Heart right ventricle (tissue), 16 donors: ENCODE results near the gene SLC17A8. TPM values are rescaled to one million over a fixed set of nuclear protein-coding genes. Genes with fewer than 3 reads are reported as not detected.

Source experiments
- ATAC-seq, 8 donors: fragments of 200-7000 bp; cut with Tn5 transposase; one replicate each; pipeline ENCODE4 v1.9.1; 2020; ENCODE audit warnings: mild to moderate bottlenecking in 8 of 8, moderate library complexity in 8 of 8, moderate number of reproducible peaks in 1 of 8
- DNase-seq, 2 donors: peaks; one replicate each; pipeline ENCODE4 v3.0.0-alpha.2; 2020
- H3K27ac ChIP-seq, 10 donors: fragments of 200-600 bp; sonication (generic) in 2 of 10; one replicate each; pipeline versions ENCODE4 v1.5.0 to v1.8.0; 2020 to 2022; ENCODE audit warnings: mild to moderate bottlenecking in 3 of 10
- H3K27me3 ChIP-seq, 7 donors: fragments of 200-600 bp; one replicate each; pipeline ENCODE4 v1.8.0; 2021 to 2022; ENCODE audit warnings: mild to moderate bottlenecking in 2 of 7
- H3K36me3 ChIP-seq, 9 donors: fragments of 200-600 bp; sonication (generic) in 1 of 9; one replicate each; pipeline versions ENCODE4 v1.5.0 to v1.8.0; 2020 to 2022; ENCODE audit warnings: mild to moderate bottlenecking in 2 of 9
- H3K4me1 ChIP-seq, 9 donors: fragments of 200-600 bp; sonication (generic) in 1 of 9; one replicate each; pipeline versions ENCODE4 v1.5.0 to v1.8.0; 2020 to 2022; ENCODE audit warnings: mild to moderate bottlenecking in 4 of 9
- H3K4me3 ChIP-seq, 10 donors: fragments of 200-600 bp; sonication (generic) in 2 of 10; one replicate each; pipeline versions ENCODE4 v1.5.0 to v1.8.0; 2020 to 2022; ENCODE audit warnings: mild to moderate bottlenecking in 7 of 10, moderate library complexity in 2 of 10
- H3K9me3 ChIP-seq, 11 donors: fragments of 200-600 bp in 10 of 11; sonication (generic) in 2 of 11; one replicate each; pipeline versions ENCODE4 v1.5.0 to v1.8.0; 2013 to 2022; ENCODE audit warnings: mild to moderate bottlenecking in 2 of 11, control low read depth in 1 of 11, moderate library complexity in 1 of 11
- WGBS, 2 donors: extraction: QIAGEN DNeasy Blood & Tissue Kit; methylation state at CpG; one replicate each; pipeline ENCODE4 v1.1.7; 2013; ENCODE audit warnings: inconsistent platforms in 1 of 2; 5-methylcytosine and 5-hydroxymethylcytosine counted together
- intact Hi-C, 10 donors: fragments of 100-400 bp; cut with DNase I; formaldehyde crosslinking; loops; one replicate each; pipeline versions ENCODE4 v1.11.1 to v1.14.2; 2022
- polyA plus RNA-seq, 2 donors: library from polyadenylated mRNA; stranded (reverse); fragments of 200-250 nt; gene quantifications; one replicate each; pipeline ENCODE4 v1.2.3, GENCODE V29; 2013
- total RNA-seq, 10 donors: library from RNA; stranded (reverse); fragmentation: NEBNext Ultra II Directional in 3 of 10; extraction: Animal tissue kit (Norgen Biotek cat#: 25700) in 3 of 10; gene quantifications; one replicate each; pipeline versions ENCODE4 v1.2.1 to v1.2.4, GENCODE V29; 2021 to 2023
- TF ChIP-seq, protein P1 (sequence below), 9 donors: fragments of 200-600 bp; sonication (generic) in 2 of 9; IDR thresholded peaks; one replicate each; pipeline versions ENCODE4 v1.5.0 to v1.8.0; 2021 to 2022; ENCODE audit warnings: antibody characterized with exemption in 9 of 9, mild to moderate bottlenecking in 5 of 9, moderate library complexity in 1 of 9
- donor health status: Arrhythmogenic right ventricular cardiomyopathy.
- donor health status: ischemic (EF 13 %, LVEDD 7.1; RV severe dilation, severe dysfunction).
- donor health status: healthy with polysubstance abuse.
- donor health status: DM: no; HTN: yes; CAD: no.
- donor health status: DM: no; HTN: no; CAD: no.
- donor health status: ischemic (EF 25% LVEDD 6.9; RV normal size, moderate dysfunction).
- donor health status: ischemic (EF 25% LVEDD 5.7; RV mildly dilated, moderate dysfunction).
- donor health status: healthy.
- donor health status: DM: yes; HTN: yes; CAD: no.
- donor health status: Ischemic cardiomyopathy.
- donor health status: ischemic (EF 35%, LVEDD 5.7; RV mildly dilated, moderate dysfunction).
- donor health status: nonischemic (EF 11% LVEDD 7.7; RV severe dilation, severe dysfunction).
- donor health status: DM: yes; HTN: yes; CAD: no.
- donor health status: PGD.
- donor health status: ischemic (EF 29% LVEDD 5.4; RV normal size, mild dysfunction).
- donor health status: nonischemic (EF 23%, LVEDD 6.1; RV moderate dilation, normal function).

SLC17A8 gene
- total and polyA plus RNA-seq, 12 donors, result 0.08 to 0.17 TPM; not detected in 10

DNA sequence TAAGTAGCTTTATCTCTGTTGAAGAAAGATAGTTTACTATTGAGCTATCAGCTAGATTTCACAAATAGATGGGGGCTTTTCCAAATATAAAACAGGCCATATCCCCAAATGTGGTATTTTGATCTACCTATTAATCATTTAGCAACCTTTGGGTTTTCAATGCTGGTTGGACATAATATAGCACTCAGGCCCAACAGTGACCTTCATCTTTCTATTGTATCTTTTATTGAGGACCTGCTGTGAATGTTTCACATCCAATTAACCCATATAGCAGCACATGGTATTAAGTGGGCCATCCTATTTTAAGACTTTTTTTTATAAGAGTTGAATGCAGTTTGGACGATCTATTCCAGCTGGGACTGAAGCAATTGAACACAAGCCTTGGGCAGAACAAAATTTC lies 106.8 kb downstream of the SLC17A8 start:
- Histone ChIP-seq H3K36me3 (no peaks in the 10 kb centered on the region), H3K4me1 (no peaks in the 10 kb centered on the region), H3K27ac (no peak overlapping the region), H3K9me3 (no peaks in the 10 kb centered on the region), H3K27me3 (peaks cover 0 to 4% (median 0%) of the 10 kb centered on the region in 7 donors), H3K4me3 (no peak overlapping the region)
- DNase-seq, result no peak
- no peak for ATAC-seq
- TF ChIP-seq, protein P1, sequence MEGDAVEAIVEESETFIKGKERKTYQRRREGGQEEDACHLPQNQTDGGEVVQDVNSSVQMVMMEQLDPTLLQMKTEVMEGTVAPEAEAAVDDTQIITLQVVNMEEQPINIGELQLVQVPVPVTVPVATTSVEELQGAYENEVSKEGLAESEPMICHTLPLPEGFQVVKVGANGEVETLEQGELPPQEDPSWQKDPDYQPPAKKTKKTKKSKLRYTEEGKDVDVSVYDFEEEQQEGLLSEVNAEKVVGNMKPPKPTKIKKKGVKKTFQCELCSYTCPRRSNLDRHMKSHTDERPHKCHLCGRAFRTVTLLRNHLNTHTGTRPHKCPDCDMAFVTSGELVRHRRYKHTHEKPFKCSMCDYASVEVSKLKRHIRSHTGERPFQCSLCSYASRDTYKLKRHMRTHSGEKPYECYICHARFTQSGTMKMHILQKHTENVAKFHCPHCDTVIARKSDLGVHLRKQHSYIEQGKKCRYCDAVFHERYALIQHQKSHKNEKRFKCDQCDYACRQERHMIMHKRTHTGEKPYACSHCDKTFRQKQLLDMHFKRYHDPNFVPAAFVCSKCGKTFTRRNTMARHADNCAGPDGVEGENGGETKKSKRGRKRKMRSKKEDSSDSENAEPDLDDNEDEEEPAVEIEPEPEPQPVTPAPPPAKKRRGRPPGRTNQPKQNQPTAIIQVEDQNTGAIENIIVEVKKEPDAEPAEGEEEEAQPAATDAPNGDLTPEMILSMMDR (IDR thresholded peaks at IDR 0.05), result no peak
- 76 to 78% methylated on average over 1 of the region's 1 CpG for WGBS, 2 donors
- intact Hi-C loops, result no loop called here

DNA sequence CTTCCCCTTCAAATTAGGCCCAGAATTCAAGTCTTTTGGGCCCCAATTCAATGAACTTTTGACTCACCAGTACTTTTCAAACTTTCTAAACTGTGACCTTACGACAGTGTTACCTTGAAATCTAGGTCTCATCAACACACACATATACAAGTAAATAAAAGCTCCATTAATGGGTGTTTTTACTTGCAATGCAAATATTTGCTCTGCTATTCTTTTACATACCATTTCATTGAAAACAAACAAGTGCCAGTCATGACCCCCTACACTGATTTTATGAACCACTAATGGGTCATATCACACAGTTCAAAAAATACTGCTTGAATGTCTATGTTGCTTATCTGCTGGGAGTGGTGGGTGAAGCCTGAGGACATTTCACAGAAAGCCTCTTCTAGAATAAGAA lies 107.7 kb downstream of the SLC17A8 start:
- H3K9me3 ChIP-seq, result no peaks in the 10 kb centered on the region
- ATAC-seq (no peak), DNase-seq (no peak)
- no peaks in the 10 kb centered on the region for H3K36me3 ChIP-seq
- intact Hi-C loops, result no loop called here
- TF ChIP-seq, protein P1 (IDR thresholded peaks at IDR 0.05), result no peak
- peaks cover 0 to 4% (median 0%) of the 10 kb centered on the region in 7 donors for H3K27me3 ChIP-seq
- no peaks in the 10 kb centered on the region for H3K4me1 ChIP-seq
- H3K4me3 ChIP-seq, result no peak overlapping the region
- 89 to 94% methylated on average over 1 of the region's 1 CpG for WGBS, 2 donors
- no peak overlapping the region for H3K27ac ChIP-seq

DNA sequence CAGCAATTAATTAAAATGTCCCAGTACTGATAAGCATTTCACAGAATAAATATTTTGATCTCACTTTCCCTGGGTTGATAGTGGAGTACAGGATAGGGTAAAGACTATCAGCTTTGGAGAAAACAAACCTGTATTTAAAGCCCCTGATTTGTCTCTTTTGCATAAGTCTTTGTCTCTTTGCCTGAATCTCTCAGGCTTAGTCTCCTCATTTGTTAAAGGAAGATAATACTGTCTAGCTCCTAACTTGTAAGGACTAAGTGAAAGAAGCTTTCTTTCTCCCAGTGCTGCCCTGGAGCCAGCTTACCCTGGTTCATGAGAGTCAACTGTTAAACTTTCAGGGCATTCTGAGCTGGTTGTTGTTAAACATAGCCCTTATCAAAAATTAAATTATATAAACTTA lies 111.3 kb downstream of the SLC17A8 start:
- Histone ChIP-seq H3K4me1 (no peaks in the 10 kb centered on the region), H3K4me3 (no peak overlapping the region), H3K36me3 (no peaks in the 10 kb centered on the region), H3K27ac (no peak overlapping the region), H3K9me3 (no peaks in the 10 kb centered on the region), H3K27me3 (peaks cover 0 to 3% (median 0%) of the 10 kb centered on the region in 7 donors)
- TF ChIP-seq, protein P1 (IDR thresholded peaks at IDR 0.05), result no peak
- DNase-seq, result no peak
- no peak for ATAC-seq
- intact Hi-C loops, result no loop called here

Other genes starting within 250 kb of the SLC17A8 start
- 10 to 100 TPM; 12.2 to 18.0 (median 15.2) TPM for gene BLTP3B, start 214.2 kb upstream of the SLC17A8 start, total RNA-seq
- 1 to 10 TPM; 6.0 to 9.9 TPM for gene BLTP3B, start 214.2 kb upstream of the SLC17A8 start, polyA plus RNA-seq
- gene ACTR6, start 156.3 kb upstream of the SLC17A8 start, total RNA-seq, result 10 to 100 TPM; 17.8 to 27.5 (median 19.8) TPM
- 10 to 100 TPM in 1 of 2 donors, 1 to 10 TPM in 1; 9.4 to 16.8 TPM for gene ACTR6, start 156.3 kb upstream of the SLC17A8 start, polyA plus RNA-seq
- gene DEPDC4, start 90.0 kb upstream of the SLC17A8 start, total RNA-seq, result 1 to 10 TPM in 2 of 10 donors, under 1 TPM in 8; 0.47 to 2.0 (median 0.72) TPM
- gene DEPDC4, start 90.0 kb upstream of the SLC17A8 start, polyA plus RNA-seq, result under 1 TPM; 0.87 to 0.95 TPM
- 10 to 100 TPM; 25.8 to 40.0 (median 32.9) TPM for gene SCYL2, start 89.9 kb upstream of the SLC17A8 start, total RNA-seq
- gene SCYL2, start 89.9 kb upstream of the SLC17A8 start, polyA plus RNA-seq, result 10 to 100 TPM in 1 of 2 donors, 1 to 10 TPM in 1; 9.5 to 10.4 TPM
- gene NR1H4, start 116.8 kb downstream of the SLC17A8 start, total RNA-seq, result under 1 TPM in 1 of 10 donors, not detected in 9; 0.15 TPM
- not detected for gene NR1H4, start 116.8 kb downstream of the SLC17A8 start, polyA plus RNA-seq
- gene GAS2L3, start 216.6 kb downstream of the SLC17A8 start, total RNA-seq, result 1 to 10 TPM; 1.3 to 5.6 (median 2.0) TPM
- gene GAS2L3, start 216.6 kb downstream of the SLC17A8 start, polyA plus RNA-seq, result 1 to 10 TPM in 1 of 2 donors, under 1 TPM in 1; 0.43 to 1.5 TPM